Measurements from ENCODE around the gene DHPS.

- TF ChIP-seq CTCF (IDR thresholded peaks at IDR 0.05; ENCODE audit: low read depth, low read length, poor library complexity, severe bottlenecking) (no peak), EZH2phosphoT487 (IDR thresholded peaks at IDR 0.05; ENCODE audit: borderline replicate concordance, low read length) (no peak)
Observed at GRCh38 chr19:12706332-12706718, 24.6 kb upstream of the DHPS start.

All from DOHH2 (cell line).